HG03469 (cell line): Measurements from ENCODE around the gene MYH10.
"Not testable (repeated sequence)": the region's sequence is repeated elsewhere in the genome, so short reads cannot be mapped to it uniquely, and the experiment has no call there.

ENCODE experiments used
- ATAC-seq: cut with Tn5 transposase; IDR thresholded peaks from one replicate; pipeline ENCODE4 v1.9.1; 2021; ENCODE audit warnings: mild to moderate bottlenecking, moderate library complexity, moderate number of reproducible peaks; ENCODE audit not compliant: unreplicated experiment

Gene MYH10

GRCh38 chr17:8630227-8630801 is at the start of gene MYH10:
MYH10 (minus strand) TSS chr17:8630725; CDS start chr17:8623246, 7,479 bp downstream.
- no peak for ATAC-seq

- ATAC-seq: no peak
These were observed 48.6 kb upstream of the MYH10 start for GRCh38 chr17:8679126-8679525.

GRCh38 chr17:8675306-8675705 is 44.8 kb upstream of the MYH10 start:
- no peak for ATAC-seq

- ATAC-seq: no peak
These were observed 44.1 kb upstream of the MYH10 start for GRCh38 chr17:8674344-8675305.

- no peak for ATAC-seq
These were observed 43.1 kb upstream of the MYH10 start for GRCh38 chr17:8673612-8674011.

- no peak for ATAC-seq
These were observed 41.8 kb upstream of the MYH10 start for GRCh38 chr17:8672326-8672725.

- ATAC-seq: no peak
These were observed 39.9 kb upstream of the MYH10 start for GRCh38 chr17:8670421-8670820.

GRCh38 chr17:8668176-8668740 is 37.7 kb upstream of the MYH10 start:
- no peak for ATAC-seq

GRCh38 chr17:8667421-8667820 is 36.9 kb upstream of the MYH10 start:
- ATAC-seq: no peak

- ATAC-seq: no peak
These were observed 35.2 kb upstream of the MYH10 start for GRCh38 chr17:8665684-8666083.

- no peak for ATAC-seq
These were observed 34.1 kb upstream of the MYH10 start for GRCh38 chr17:8664456-8665126.

- no peak for ATAC-seq
These were observed 32.4 kb upstream of the MYH10 start for GRCh38 chr17:8662973-8663372.

- ATAC-seq: no peak
These were observed 31.7 kb upstream of the MYH10 start for GRCh38 chr17:8662076-8662831.

GRCh38 chr17:8660709-8661108 is 30.2 kb upstream of the MYH10 start:
- ATAC-seq: not testable (repeated sequence)

GRCh38 chr17:8659758-8660410 is 29.4 kb upstream of the MYH10 start:
- ATAC-seq: no peak

- no peak for ATAC-seq
These were observed 28.3 kb upstream of the MYH10 start for GRCh38 chr17:8658810-8659209.

GRCh38 chr17:8656693-8657092 is 26.2 kb upstream of the MYH10 start:
- ATAC-seq: no peak

GRCh38 chr17:8654822-8655221 is 24.3 kb upstream of the MYH10 start:
- ATAC-seq: no peak

GRCh38 chr17:8651013-8651412 is 20.5 kb upstream of the MYH10 start:
- no peak for ATAC-seq

GRCh38 chr17:8650119-8650499 is 19.6 kb upstream of the MYH10 start:
- ATAC-seq: no peak
